ENCODE data around the gene BCL2L13.
A peak's percentile ranks its signal among the peaks of the same experiment; 100 is the strongest.

The BCL2L13 gene, protein sequence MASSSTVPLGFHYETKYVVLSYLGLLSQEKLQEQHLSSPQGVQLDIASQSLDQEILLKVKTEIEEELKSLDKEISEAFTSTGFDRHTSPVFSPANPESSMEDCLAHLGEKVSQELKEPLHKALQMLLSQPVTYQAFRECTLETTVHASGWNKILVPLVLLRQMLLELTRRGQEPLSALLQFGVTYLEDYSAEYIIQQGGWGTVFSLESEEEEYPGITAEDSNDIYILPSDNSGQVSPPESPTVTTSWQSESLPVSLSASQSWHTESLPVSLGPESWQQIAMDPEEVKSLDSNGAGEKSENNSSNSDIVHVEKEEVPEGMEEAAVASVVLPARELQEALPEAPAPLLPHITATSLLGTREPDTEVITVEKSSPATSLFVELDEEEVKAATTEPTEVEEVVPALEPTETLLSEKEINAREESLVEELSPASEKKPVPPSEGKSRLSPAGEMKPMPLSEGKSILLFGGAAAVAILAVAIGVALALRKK

GRCh38 chr22:17638432-17639246 lies at the start of gene BCL2L13:
BCL2L13 (plus strand) TSS chr22:17638757; CDS start chr22:17655712, 16,955 bp downstream.
- TF ChIP-seq, protein P1, sequence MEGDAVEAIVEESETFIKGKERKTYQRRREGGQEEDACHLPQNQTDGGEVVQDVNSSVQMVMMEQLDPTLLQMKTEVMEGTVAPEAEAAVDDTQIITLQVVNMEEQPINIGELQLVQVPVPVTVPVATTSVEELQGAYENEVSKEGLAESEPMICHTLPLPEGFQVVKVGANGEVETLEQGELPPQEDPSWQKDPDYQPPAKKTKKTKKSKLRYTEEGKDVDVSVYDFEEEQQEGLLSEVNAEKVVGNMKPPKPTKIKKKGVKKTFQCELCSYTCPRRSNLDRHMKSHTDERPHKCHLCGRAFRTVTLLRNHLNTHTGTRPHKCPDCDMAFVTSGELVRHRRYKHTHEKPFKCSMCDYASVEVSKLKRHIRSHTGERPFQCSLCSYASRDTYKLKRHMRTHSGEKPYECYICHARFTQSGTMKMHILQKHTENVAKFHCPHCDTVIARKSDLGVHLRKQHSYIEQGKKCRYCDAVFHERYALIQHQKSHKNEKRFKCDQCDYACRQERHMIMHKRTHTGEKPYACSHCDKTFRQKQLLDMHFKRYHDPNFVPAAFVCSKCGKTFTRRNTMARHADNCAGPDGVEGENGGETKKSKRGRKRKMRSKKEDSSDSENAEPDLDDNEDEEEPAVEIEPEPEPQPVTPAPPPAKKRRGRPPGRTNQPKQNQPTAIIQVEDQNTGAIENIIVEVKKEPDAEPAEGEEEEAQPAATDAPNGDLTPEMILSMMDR (IDR thresholded peaks at IDR 0.05): no peak
- peak within 1 kb of the TSS; percentile 97 to 99 for H3K27ac ChIP-seq
- peak within 1 kb of the TSS; percentile 80 for H3K4me3 ChIP-seq
- peak; percentile 94 for DNase-seq (ENCODE audit: low spot score)

- DNase-seq (ENCODE audit: low spot score): no peak
- TF ChIP-seq, protein P1 (IDR thresholded peaks at IDR 0.05): no peak
- no peak overlapping the region for H3K27ac ChIP-seq
- H3K4me3 ChIP-seq: no peak overlapping the region
Observed at GRCh38 chr22:17589810-17590375, 48.7 kb upstream of the BCL2L13 start.

DNA sequence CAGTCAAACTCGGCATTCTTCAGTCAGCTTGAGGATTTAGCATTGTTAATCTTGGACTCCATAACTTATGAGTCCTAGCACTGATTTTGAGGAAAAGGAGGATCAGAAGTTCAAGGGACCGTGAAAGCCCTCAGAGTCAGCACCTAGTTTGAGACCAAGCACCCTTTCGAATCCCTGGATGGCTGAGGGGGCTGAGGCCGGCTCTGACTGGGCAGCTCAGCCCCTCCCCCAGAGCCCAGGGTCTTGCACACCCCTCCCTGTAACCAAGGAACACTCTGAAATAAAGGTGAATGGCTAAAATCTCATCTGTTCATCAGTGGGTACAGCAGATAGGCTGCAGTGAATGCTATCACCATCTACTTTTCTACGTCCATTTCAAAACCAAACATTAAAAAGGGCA lies 48.0 kb upstream of the BCL2L13 start:
- no peak overlapping the region for H3K4me3 ChIP-seq
- TF ChIP-seq, protein P1 (IDR thresholded peaks at IDR 0.05): no peak
- DNase-seq (ENCODE audit: low spot score): no peak
- H3K27ac ChIP-seq: no peak overlapping the region

DNA sequence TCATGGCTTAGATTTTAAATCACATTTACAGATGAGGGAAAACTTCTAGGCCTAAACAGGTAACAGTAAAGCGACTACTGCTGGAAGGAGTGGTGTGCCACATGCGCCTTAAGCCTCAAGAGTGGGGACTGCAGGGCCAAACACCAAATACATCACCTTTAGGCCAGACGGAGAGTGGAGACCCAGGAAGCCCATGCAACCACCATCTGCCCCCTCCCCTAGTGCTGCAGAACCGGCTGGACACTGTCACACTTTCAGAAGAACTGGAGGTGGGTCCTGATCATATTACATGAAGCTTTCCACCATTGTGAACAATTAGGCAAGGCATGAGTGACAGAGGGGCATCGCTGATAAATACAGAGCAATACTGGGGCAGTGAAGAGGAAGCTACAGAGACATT lies 46.4 kb upstream of the BCL2L13 start:
- no peak overlapping the region for H3K4me3 ChIP-seq
- no peak for DNase-seq (ENCODE audit: low spot score)
- no peak overlapping the region for H3K27ac ChIP-seq
- TF ChIP-seq, protein P1 (IDR thresholded peaks at IDR 0.05): no peak

GRCh38 chr22:17596226-17596625 lies 42.3 kb upstream of the BCL2L13 start:
- no peak for DNase-seq (ENCODE audit: low spot score)
- Histone ChIP-seq H3K4me3 (no peak overlapping the region), H3K27ac (no peak overlapping the region)
- TF ChIP-seq, protein P1 (IDR thresholded peaks at IDR 0.05): no peak

- Histone ChIP-seq H3K27ac (no peak overlapping the region), H3K4me3 (no peak overlapping the region)
- no peak for DNase-seq (ENCODE audit: low spot score)
- TF ChIP-seq, protein P1 (IDR thresholded peaks at IDR 0.05): no peak
Observed at GRCh38 chr22:17597217-17597616, 41.3 kb upstream of the BCL2L13 start.
